Measurements from ENCODE around the gene TNKS2.

DNA sequence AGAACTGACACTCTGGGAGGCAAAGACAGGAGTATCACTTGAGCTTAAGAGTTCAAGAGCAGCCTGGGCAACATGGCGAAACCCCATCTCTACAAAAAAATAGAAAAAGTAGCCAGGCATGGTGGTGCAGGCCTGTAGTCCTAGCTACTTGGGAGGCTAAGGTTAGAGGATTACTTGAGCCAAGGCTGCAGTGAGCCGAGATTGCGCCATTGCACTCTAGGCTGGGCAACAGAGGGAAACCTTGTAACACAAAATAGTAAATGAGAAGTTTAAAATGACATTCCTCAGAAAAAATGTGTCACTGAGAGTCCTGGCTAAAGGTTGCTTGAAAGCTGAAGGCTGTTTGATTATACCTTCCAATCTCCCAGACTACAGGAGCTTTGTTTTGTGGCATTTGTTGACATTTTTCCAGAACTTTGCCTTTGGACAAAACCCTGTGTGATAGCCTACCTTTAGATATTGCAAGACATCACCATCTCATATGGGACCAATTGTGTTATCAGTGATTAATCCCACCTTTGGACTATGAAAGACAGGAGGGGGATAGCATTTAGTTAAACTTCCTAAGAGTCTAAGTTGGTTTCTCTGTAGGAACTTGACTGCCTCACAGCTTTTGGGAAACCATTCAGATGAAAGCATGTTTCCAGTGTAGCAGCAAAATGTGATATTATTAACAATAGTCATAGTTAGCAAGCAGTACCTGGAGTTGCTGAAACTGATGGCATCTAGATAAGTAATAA, 5.3 kb downstream of the TNKS2 start:
- TF ChIP-seq, protein P1, sequence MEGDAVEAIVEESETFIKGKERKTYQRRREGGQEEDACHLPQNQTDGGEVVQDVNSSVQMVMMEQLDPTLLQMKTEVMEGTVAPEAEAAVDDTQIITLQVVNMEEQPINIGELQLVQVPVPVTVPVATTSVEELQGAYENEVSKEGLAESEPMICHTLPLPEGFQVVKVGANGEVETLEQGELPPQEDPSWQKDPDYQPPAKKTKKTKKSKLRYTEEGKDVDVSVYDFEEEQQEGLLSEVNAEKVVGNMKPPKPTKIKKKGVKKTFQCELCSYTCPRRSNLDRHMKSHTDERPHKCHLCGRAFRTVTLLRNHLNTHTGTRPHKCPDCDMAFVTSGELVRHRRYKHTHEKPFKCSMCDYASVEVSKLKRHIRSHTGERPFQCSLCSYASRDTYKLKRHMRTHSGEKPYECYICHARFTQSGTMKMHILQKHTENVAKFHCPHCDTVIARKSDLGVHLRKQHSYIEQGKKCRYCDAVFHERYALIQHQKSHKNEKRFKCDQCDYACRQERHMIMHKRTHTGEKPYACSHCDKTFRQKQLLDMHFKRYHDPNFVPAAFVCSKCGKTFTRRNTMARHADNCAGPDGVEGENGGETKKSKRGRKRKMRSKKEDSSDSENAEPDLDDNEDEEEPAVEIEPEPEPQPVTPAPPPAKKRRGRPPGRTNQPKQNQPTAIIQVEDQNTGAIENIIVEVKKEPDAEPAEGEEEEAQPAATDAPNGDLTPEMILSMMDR (IDR thresholded peaks at IDR 0.05; ENCODE audit: insufficient read depth, low read length), result no peak
- TF ChIP-seq, protein P2, sequence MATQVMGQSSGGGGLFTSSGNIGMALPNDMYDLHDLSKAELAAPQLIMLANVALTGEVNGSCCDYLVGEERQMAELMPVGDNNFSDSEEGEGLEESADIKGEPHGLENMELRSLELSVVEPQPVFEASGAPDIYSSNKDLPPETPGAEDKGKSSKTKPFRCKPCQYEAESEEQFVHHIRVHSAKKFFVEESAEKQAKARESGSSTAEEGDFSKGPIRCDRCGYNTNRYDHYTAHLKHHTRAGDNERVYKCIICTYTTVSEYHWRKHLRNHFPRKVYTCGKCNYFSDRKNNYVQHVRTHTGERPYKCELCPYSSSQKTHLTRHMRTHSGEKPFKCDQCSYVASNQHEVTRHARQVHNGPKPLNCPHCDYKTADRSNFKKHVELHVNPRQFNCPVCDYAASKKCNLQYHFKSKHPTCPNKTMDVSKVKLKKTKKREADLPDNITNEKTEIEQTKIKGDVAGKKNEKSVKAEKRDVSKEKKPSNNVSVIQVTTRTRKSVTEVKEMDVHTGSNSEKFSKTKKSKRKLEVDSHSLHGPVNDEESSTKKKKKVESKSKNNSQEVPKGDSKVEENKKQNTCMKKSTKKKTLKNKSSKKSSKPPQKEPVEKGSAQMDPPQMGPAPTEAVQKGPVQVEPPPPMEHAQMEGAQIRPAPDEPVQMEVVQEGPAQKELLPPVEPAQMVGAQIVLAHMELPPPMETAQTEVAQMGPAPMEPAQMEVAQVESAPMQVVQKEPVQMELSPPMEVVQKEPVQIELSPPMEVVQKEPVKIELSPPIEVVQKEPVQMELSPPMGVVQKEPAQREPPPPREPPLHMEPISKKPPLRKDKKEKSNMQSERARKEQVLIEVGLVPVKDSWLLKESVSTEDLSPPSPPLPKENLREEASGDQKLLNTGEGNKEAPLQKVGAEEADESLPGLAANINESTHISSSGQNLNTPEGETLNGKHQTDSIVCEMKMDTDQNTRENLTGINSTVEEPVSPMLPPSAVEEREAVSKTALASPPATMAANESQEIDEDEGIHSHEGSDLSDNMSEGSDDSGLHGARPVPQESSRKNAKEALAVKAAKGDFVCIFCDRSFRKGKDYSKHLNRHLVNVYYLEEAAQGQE (IDR thresholded peaks at IDR 0.05; ENCODE audit: insufficient replicate concordance, low read depth), result no peak

Data from HL-60 (cell line).